Measurements from ENCODE around the gene FYB2. TPM values are rescaled to one million over a fixed set of nuclear protein-coding genes. Genes with fewer than 3 reads are reported as not detected.

FYB2 gene
- total RNA-seq, 1 donor from 2014 or later: 0.14 TPM

DNA sequence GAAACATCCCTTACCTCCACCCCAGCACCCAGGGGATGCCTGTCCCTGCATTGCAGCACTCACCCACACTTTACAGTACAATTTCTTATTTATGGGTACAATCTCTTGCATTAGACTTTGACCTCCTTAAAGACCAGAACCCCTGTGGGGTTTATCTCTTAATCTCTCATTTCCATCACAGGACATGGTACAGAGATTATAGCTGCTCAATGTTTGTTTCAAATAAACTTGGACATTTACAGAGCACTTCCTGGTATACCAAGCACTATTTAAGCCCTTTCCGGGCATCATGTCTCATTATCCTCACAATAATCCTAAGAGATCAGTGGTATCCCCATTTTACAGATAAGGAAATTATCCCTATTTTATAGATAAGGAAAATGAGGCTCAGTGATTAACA lies 31.9 kb downstream of the FYB2 start:
- no peak overlapping the region for H3K4me3 ChIP-seq (ENCODE audit: insufficient read depth, low read depth, low read length)
- no peaks in the 10 kb centered on the region for H3K27me3 ChIP-seq (ENCODE audit: insufficient read depth, low read length)
- Mint-ChIP-seq H3K9me3 (ENCODE audit: unreplicated experiment) (no peaks in the 10 kb centered on the region), H3K27me3 (ENCODE audit: low read depth, unreplicated experiment) (peaks cover 4% of the 10 kb centered on the region), H3K4me3 (ENCODE audit: unreplicated experiment) (no peak overlapping the region), H3K36me3 (ENCODE audit: low read depth, unreplicated experiment) (no peaks in the 10 kb centered on the region), H3K27ac (ENCODE audit: unreplicated experiment) (no peak overlapping the region), H3K4me1 (ENCODE audit: low read depth, unreplicated experiment) (no peaks in the 10 kb centered on the region)
- no peak overlapping the region for H2AFZ ChIP-seq (ENCODE audit: low read depth, low read length)
- no peak overlapping the region for H3K27ac ChIP-seq (ENCODE audit: low read depth, low read length)
- no peaks in the 10 kb centered on the region for H3K9me3 ChIP-seq (ENCODE audit: insufficient read depth, low read depth, low read length)
- no peak for FAIRE-seq
- H4K20me1 ChIP-seq (ENCODE audit: insufficient read depth, low read length): no peaks in the 10 kb centered on the region
- H3K4me1 ChIP-seq (ENCODE audit: insufficient read depth, low read length): no peaks in the 10 kb centered on the region
- no peak for DNase-seq (ENCODE audit: low read depth)
- no peak overlapping the region for H3K9ac ChIP-seq (ENCODE audit: low read length)
- no peaks in the 10 kb centered on the region for H3K36me3 ChIP-seq (ENCODE audit: insufficient read depth, low read length)
- no peak overlapping the region for H3K4me2 ChIP-seq (ENCODE audit: low read length)
- TF ChIP-seq, protein P1, sequence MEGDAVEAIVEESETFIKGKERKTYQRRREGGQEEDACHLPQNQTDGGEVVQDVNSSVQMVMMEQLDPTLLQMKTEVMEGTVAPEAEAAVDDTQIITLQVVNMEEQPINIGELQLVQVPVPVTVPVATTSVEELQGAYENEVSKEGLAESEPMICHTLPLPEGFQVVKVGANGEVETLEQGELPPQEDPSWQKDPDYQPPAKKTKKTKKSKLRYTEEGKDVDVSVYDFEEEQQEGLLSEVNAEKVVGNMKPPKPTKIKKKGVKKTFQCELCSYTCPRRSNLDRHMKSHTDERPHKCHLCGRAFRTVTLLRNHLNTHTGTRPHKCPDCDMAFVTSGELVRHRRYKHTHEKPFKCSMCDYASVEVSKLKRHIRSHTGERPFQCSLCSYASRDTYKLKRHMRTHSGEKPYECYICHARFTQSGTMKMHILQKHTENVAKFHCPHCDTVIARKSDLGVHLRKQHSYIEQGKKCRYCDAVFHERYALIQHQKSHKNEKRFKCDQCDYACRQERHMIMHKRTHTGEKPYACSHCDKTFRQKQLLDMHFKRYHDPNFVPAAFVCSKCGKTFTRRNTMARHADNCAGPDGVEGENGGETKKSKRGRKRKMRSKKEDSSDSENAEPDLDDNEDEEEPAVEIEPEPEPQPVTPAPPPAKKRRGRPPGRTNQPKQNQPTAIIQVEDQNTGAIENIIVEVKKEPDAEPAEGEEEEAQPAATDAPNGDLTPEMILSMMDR (IDR thresholded peaks at IDR 0.05; ENCODE audit: insufficient read depth, low read depth, low read length): no peak
- no peak for TF ChIP-seq EZH2 (IDR thresholded peaks at IDR 0.05; ENCODE audit: insufficient read depth, low read length)
- no peaks in the 10 kb centered on the region for H3K79me2 ChIP-seq (ENCODE audit: insufficient read depth, low read length)

DNA sequence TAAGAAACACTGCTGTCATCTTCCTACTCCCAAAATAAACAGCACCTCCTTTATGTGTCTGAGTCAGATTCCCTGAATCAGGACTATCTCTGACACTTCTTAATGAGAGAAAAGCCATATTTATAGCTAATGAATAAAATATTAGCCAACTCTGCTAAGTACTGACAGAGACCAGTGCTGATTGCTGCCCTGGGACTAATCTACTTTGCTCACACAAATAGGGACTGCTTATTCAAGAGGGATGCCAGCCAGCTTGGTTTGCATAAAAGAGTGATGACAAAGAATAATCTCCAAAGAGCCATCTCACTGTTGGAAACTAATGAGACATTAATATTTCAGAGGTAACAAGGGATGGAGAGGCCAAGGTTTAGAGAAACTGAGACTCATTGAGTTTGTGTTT lies 36.4 kb downstream of the FYB2 start:
- H3K27ac Mint-ChIP-seq (ENCODE audit: unreplicated experiment): no peak overlapping the region
- Histone ChIP-seq H3K36me3 (ENCODE audit: insufficient read depth, low read length) (no peaks in the 10 kb centered on the region), H3K27me3 (ENCODE audit: insufficient read depth, low read length) (no peaks in the 10 kb centered on the region), H3K9me3 (ENCODE audit: insufficient read depth, low read depth, low read length) (no peaks in the 10 kb centered on the region), H3K27ac (ENCODE audit: low read depth, low read length) (no peak overlapping the region), H3K79me2 (ENCODE audit: insufficient read depth, low read length) (no peaks in the 10 kb centered on the region), H4K20me1 (ENCODE audit: insufficient read depth, low read length) (no peaks in the 10 kb centered on the region), H2AFZ (ENCODE audit: low read depth, low read length) (no peak overlapping the region), H3K4me1 (ENCODE audit: insufficient read depth, low read length) (no peaks in the 10 kb centered on the region), H3K4me2 (ENCODE audit: low read length) (no peak overlapping the region), H3K9ac (ENCODE audit: low read length) (no peak overlapping the region), H3K4me3 (ENCODE audit: insufficient read depth, low read depth, low read length) (no peak overlapping the region)
- no peak for TF ChIP-seq EZH2 (IDR thresholded peaks at IDR 0.05; ENCODE audit: insufficient read depth, low read length)
- TF ChIP-seq, protein P1 (IDR thresholded peaks at IDR 0.05; ENCODE audit: insufficient read depth, low read depth, low read length): no peak
- no peak overlapping the region for H3K4me3 Mint-ChIP-seq (ENCODE audit: unreplicated experiment)
- FAIRE-seq (no peak), DNase-seq (ENCODE audit: low read depth) (no peak)
- peaks cover 2% of the 10 kb centered on the region for H3K27me3 Mint-ChIP-seq (ENCODE audit: low read depth, unreplicated experiment)
- H3K36me3 Mint-ChIP-seq (ENCODE audit: low read depth, unreplicated experiment): no peaks in the 10 kb centered on the region
- no peaks in the 10 kb centered on the region for H3K4me1 Mint-ChIP-seq (ENCODE audit: low read depth, unreplicated experiment)
- H3K9me3 Mint-ChIP-seq (ENCODE audit: unreplicated experiment): no peaks in the 10 kb centered on the region

DNA sequence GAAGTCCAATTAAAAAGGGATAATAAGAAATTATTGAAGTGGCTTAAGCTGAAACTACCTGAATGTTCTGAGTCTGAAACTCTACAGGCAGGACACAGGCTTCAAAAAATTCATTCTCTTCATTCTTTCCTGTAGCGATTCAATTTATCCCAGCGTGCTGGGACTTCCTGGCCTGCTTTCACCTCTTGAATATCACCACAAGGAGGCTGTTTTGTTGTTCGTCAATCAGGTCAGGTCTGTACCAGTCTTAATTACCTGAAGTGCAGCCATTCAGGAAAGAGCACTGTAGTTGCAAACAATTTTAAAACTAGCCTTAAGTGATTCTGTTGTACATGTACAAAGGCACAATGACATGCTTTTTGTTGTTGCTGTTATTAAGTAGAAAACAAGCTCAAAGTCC lies 38.4 kb downstream of the FYB2 start:
- no peak for FAIRE-seq
- H3K9me3 ChIP-seq (ENCODE audit: insufficient read depth, low read depth, low read length): no peaks in the 10 kb centered on the region
- H3K4me1 Mint-ChIP-seq (ENCODE audit: low read depth, unreplicated experiment): no peaks in the 10 kb centered on the region
- H3K27ac Mint-ChIP-seq (ENCODE audit: unreplicated experiment): no peak overlapping the region
- H3K27ac ChIP-seq (ENCODE audit: low read depth, low read length): no peak overlapping the region
- no peaks in the 10 kb centered on the region for H3K27me3 Mint-ChIP-seq (ENCODE audit: low read depth, unreplicated experiment)
- no peaks in the 10 kb centered on the region for H3K9me3 Mint-ChIP-seq (ENCODE audit: unreplicated experiment)
- no peaks in the 10 kb centered on the region for H3K4me1 ChIP-seq (ENCODE audit: insufficient read depth, low read length)
- H3K36me3 ChIP-seq (ENCODE audit: insufficient read depth, low read length): no peaks in the 10 kb centered on the region
- TF ChIP-seq, protein P1 (IDR thresholded peaks at IDR 0.05; ENCODE audit: insufficient read depth, low read depth, low read length): no peak
- H3K4me3 ChIP-seq (ENCODE audit: insufficient read depth, low read depth, low read length): no peak overlapping the region
- H3K9ac ChIP-seq (ENCODE audit: low read length): no peak overlapping the region
- no peak for DNase-seq (ENCODE audit: low read depth)
- no peak overlapping the region for H2AFZ ChIP-seq (ENCODE audit: low read depth, low read length)
- no peaks in the 10 kb centered on the region for H3K36me3 Mint-ChIP-seq (ENCODE audit: low read depth, unreplicated experiment)
- H4K20me1 ChIP-seq (ENCODE audit: insufficient read depth, low read length): no peaks in the 10 kb centered on the region
- no peaks in the 10 kb centered on the region for H3K27me3 ChIP-seq (ENCODE audit: insufficient read depth, low read length)
- no peak overlapping the region for H3K4me3 Mint-ChIP-seq (ENCODE audit: unreplicated experiment)
- no peaks in the 10 kb centered on the region for H3K79me2 ChIP-seq (ENCODE audit: insufficient read depth, low read length)
- H3K4me2 ChIP-seq (ENCODE audit: low read length): no peak overlapping the region
